HG03378 (cell line): ENCODE results near the gene PER3.

Source experiments
- ATAC-seq: cut with Tn5 transposase; IDR thresholded peaks from one replicate; pipeline ENCODE4 v1.9.1; 2021; ENCODE audit warnings: mild to moderate bottlenecking, moderate library complexity; ENCODE audit not compliant: unreplicated experiment

Gene PER3

GRCh38 chr1:7831458-7831857 lies 47.4 kb downstream of the PER3 start:
- no peak for ATAC-seq

- no peak for ATAC-seq
Measured at GRCh38 chr1:7833035-7833434, 48.9 kb downstream of the PER3 start.

GRCh38 chr1:7838714-7839113 lies 54.6 kb downstream of the PER3 start:
- no peak for ATAC-seq

- no peak for ATAC-seq
Measured at GRCh38 chr1:7839526-7839925, 55.4 kb downstream of the PER3 start.

- ATAC-seq: no peak
Measured at GRCh38 chr1:7842517-7842916, 58.4 kb downstream of the PER3 start.

GRCh38 chr1:7845761-7846160 lies 61.7 kb downstream of the PER3 start:
- ATAC-seq: no peak

GRCh38 chr1:7846656-7847055 lies 62.6 kb downstream of the PER3 start:
- ATAC-seq: no peak

GRCh38 chr1:7847599-7847998 lies 63.5 kb downstream of the PER3 start:
- no peak for ATAC-seq

GRCh38 chr1:7850786-7851185 lies 66.7 kb downstream of the PER3 start:
- no peak for ATAC-seq

- ATAC-seq: no peak
Measured at GRCh38 chr1:7852804-7853683, 69.0 kb downstream of the PER3 start, which contains the start of gene UTS2. TSS of gene UTS2 (minus strand) at chr1:7853065. CDS start at chr1:7853003, 62 bp downstream.

- no peak for ATAC-seq
Measured at GRCh38 chr1:7853684-7854026, 69.6 kb downstream of the PER3 start.

- no peak for ATAC-seq
Measured at GRCh38 chr1:7856345-7856744, 72.3 kb downstream of the PER3 start.

- ATAC-seq: no peak
Measured at GRCh38 chr1:7857000-7857399, 72.9 kb downstream of the PER3 start.

GRCh38 chr1:7857985-7858384 lies 73.9 kb downstream of the PER3 start:
- ATAC-seq: no peak

- ATAC-seq: no peak
Measured at GRCh38 chr1:7859406-7859805, 75.3 kb downstream of the PER3 start.

- no peak for ATAC-seq
Measured at GRCh38 chr1:7860130-7860529, 76.0 kb downstream of the PER3 start.

- no peak for ATAC-seq
Measured at GRCh38 chr1:7861452-7861851, 77.4 kb downstream of the PER3 start.

GRCh38 chr1:7862211-7863060 lies 78.3 kb downstream of the PER3 start:
- ATAC-seq: no peak

- no peak for ATAC-seq
Measured at GRCh38 chr1:7863756-7864328, 79.8 kb downstream of the PER3 start.

- no peak for ATAC-seq
Measured at GRCh38 chr1:7865978-7866377, 81.9 kb downstream of the PER3 start.

GRCh38 chr1:7868070-7868780 lies 84.1 kb downstream of the PER3 start:
- no peak for ATAC-seq
